Heart right ventricle (tissue), 16 donors: ENCODE results near the gene ACTN1. TPM values are rescaled to one million over a fixed set of nuclear protein-coding genes. Genes with fewer than 3 reads are reported as not detected.

ENCODE experiments used
- ATAC-seq, 8 donors: fragments of 200-7000 bp; cut with Tn5 transposase; one replicate each; pipeline ENCODE4 v1.9.1; 2020; ENCODE audit warnings: mild to moderate bottlenecking in 8 of 8, moderate library complexity in 8 of 8, moderate number of reproducible peaks in 1 of 8
- DNase-seq, 2 donors: peaks; one replicate each; pipeline ENCODE4 v3.0.0-alpha.2; 2020
- H3K27ac ChIP-seq, 10 donors: fragments of 200-600 bp; sonication (generic) in 2 of 10; one replicate each; pipeline versions ENCODE4 v1.5.0 to v1.8.0; 2020 to 2022; ENCODE audit warnings: mild to moderate bottlenecking in 3 of 10
- H3K27me3 ChIP-seq, 7 donors: fragments of 200-600 bp; one replicate each; pipeline ENCODE4 v1.8.0; 2021 to 2022; ENCODE audit warnings: mild to moderate bottlenecking in 2 of 7
- H3K36me3 ChIP-seq, 9 donors: fragments of 200-600 bp; sonication (generic) in 1 of 9; one replicate each; pipeline versions ENCODE4 v1.5.0 to v1.8.0; 2020 to 2022; ENCODE audit warnings: mild to moderate bottlenecking in 2 of 9
- H3K4me1 ChIP-seq, 9 donors: fragments of 200-600 bp; sonication (generic) in 1 of 9; one replicate each; pipeline versions ENCODE4 v1.5.0 to v1.8.0; 2020 to 2022; ENCODE audit warnings: mild to moderate bottlenecking in 4 of 9
- H3K4me3 ChIP-seq, 10 donors: fragments of 200-600 bp; sonication (generic) in 2 of 10; one replicate each; pipeline versions ENCODE4 v1.5.0 to v1.8.0; 2020 to 2022; ENCODE audit warnings: mild to moderate bottlenecking in 7 of 10, moderate library complexity in 2 of 10
- H3K9me3 ChIP-seq, 11 donors: fragments of 200-600 bp in 10 of 11; sonication (generic) in 2 of 11; one replicate each; pipeline versions ENCODE4 v1.5.0 to v1.8.0; 2013 to 2022; ENCODE audit warnings: mild to moderate bottlenecking in 2 of 11, control low read depth in 1 of 11, moderate library complexity in 1 of 11
- WGBS, 2 donors: extraction: QIAGEN DNeasy Blood & Tissue Kit; methylation state at CpG; one replicate each; pipeline ENCODE4 v1.1.7; 2013; ENCODE audit warnings: inconsistent platforms in 1 of 2; 5-methylcytosine and 5-hydroxymethylcytosine counted together
- intact Hi-C, 10 donors: fragments of 100-400 bp; cut with DNase I; formaldehyde crosslinking; loops; one replicate each; pipeline versions ENCODE4 v1.11.1 to v1.14.2; 2022
- polyA plus RNA-seq, 2 donors: library from polyadenylated mRNA; stranded (reverse); fragments of 200-250 nt; gene quantifications; one replicate each; pipeline ENCODE4 v1.2.3, GENCODE V29; 2013
- total RNA-seq, 10 donors: library from RNA; stranded (reverse); fragmentation: NEBNext Ultra II Directional in 3 of 10; extraction: Animal tissue kit (Norgen Biotek cat#: 25700) in 3 of 10; gene quantifications; one replicate each; pipeline versions ENCODE4 v1.2.1 to v1.2.4, GENCODE V29; 2021 to 2023
- TF ChIP-seq, protein P1 (sequence below), 9 donors: fragments of 200-600 bp; sonication (generic) in 2 of 9; IDR thresholded peaks; one replicate each; pipeline versions ENCODE4 v1.5.0 to v1.8.0; 2021 to 2022; ENCODE audit warnings: antibody characterized with exemption in 9 of 9, mild to moderate bottlenecking in 5 of 9, moderate library complexity in 1 of 9
- donor health status: Arrhythmogenic right ventricular cardiomyopathy.
- donor health status: ischemic (EF 13 %, LVEDD 7.1; RV severe dilation, severe dysfunction).
- donor health status: healthy with polysubstance abuse.
- donor health status: DM: no; HTN: yes; CAD: no.
- donor health status: DM: no; HTN: no; CAD: no.
- donor health status: ischemic (EF 25% LVEDD 6.9; RV normal size, moderate dysfunction).
- donor health status: ischemic (EF 25% LVEDD 5.7; RV mildly dilated, moderate dysfunction).
- donor health status: healthy.
- donor health status: DM: yes; HTN: yes; CAD: no.
- donor health status: Ischemic cardiomyopathy.
- donor health status: ischemic (EF 35%, LVEDD 5.7; RV mildly dilated, moderate dysfunction).
- donor health status: nonischemic (EF 11% LVEDD 7.7; RV severe dilation, severe dysfunction).
- donor health status: DM: yes; HTN: yes; CAD: no.
- donor health status: PGD.
- donor health status: ischemic (EF 29% LVEDD 5.4; RV normal size, mild dysfunction).
- donor health status: nonischemic (EF 23%, LVEDD 6.1; RV moderate dilation, normal function).

ACTN1 gene
- total and polyA plus RNA-seq, 12 donors, result 67.2 to 235 (median 104) TPM

GRCh38 chr14:68927956-68928675, 51.0 kb downstream of the ACTN1 start:
- ATAC-seq, result peak in 3 of 8 donors; percentile 1 to 16 (median 8)
- Histone ChIP-seq H3K27me3 (no peaks in the 10 kb centered on the region), H3K4me1 (peaks cover 12 to 89% (median 49%) of the 10 kb centered on the region in 9 donors), H3K27ac (peak overlapping the region in 6 of 10 donors; percentile 43 to 90 (median 68)), H3K4me3 (no peak overlapping the region), H3K36me3 (peaks cover 0 to 43% (median 4%) of the 10 kb centered on the region in 9 donors), H3K9me3 (peaks cover 0 to 9% (median 0%) of the 10 kb centered on the region in 11 donors)
- intact Hi-C loops, result no loop called here
- no peak for DNase-seq
- WGBS, 2 donors, result 50 to 58% methylated on average over 9 of the region's 9 CpGs
- TF ChIP-seq, protein P1, sequence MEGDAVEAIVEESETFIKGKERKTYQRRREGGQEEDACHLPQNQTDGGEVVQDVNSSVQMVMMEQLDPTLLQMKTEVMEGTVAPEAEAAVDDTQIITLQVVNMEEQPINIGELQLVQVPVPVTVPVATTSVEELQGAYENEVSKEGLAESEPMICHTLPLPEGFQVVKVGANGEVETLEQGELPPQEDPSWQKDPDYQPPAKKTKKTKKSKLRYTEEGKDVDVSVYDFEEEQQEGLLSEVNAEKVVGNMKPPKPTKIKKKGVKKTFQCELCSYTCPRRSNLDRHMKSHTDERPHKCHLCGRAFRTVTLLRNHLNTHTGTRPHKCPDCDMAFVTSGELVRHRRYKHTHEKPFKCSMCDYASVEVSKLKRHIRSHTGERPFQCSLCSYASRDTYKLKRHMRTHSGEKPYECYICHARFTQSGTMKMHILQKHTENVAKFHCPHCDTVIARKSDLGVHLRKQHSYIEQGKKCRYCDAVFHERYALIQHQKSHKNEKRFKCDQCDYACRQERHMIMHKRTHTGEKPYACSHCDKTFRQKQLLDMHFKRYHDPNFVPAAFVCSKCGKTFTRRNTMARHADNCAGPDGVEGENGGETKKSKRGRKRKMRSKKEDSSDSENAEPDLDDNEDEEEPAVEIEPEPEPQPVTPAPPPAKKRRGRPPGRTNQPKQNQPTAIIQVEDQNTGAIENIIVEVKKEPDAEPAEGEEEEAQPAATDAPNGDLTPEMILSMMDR (IDR thresholded peaks at IDR 0.05), result no peak

- Histone ChIP-seq H3K36me3 (peaks cover 0 to 52% (median 4%) of the 10 kb centered on the region in 9 donors), H3K4me1 (peaks cover 19 to 89% (median 58%) of the 10 kb centered on the region in 9 donors), H3K9me3 (peaks cover 0 to 9% (median 0%) of the 10 kb centered on the region in 11 donors), H3K27me3 (no peaks in the 10 kb centered on the region), H3K27ac (peak overlapping the region in 3 of 10 donors; percentile 0 to 90 (median 68)), H3K4me3 (no peak overlapping the region)
- intact Hi-C loops, result no loop called here
- TF ChIP-seq, protein P1 (IDR thresholded peaks at IDR 0.05), result no peak
- ATAC-seq (no peak), DNase-seq (no peak)
- WGBS, 2 donors, result 83 to 96% methylated on average over 3 of the region's 3 CpGs
Observed at GRCh38 chr14:68927089-68927488, 52.0 kb downstream of the ACTN1 start.

- H3K9me3 ChIP-seq, result peaks cover 0 to 9% (median 0%) of the 10 kb centered on the region in 11 donors
- WGBS, 2 donors, result 96 to 100% methylated on average over 1 of the region's 1 CpG
- H3K4me3 ChIP-seq, result no peak overlapping the region
- ATAC-seq (no peak), DNase-seq (no peak)
- peaks cover 23 to 89% (median 60%) of the 10 kb centered on the region in 9 donors for H3K4me1 ChIP-seq
- intact Hi-C loops, result no loop called here
- H3K36me3 ChIP-seq, result peaks cover 0 to 54% (median 4%) of the 10 kb centered on the region in 9 donors
- no peaks in the 10 kb centered on the region for H3K27me3 ChIP-seq
- TF ChIP-seq, protein P1 (IDR thresholded peaks at IDR 0.05), result peak in 3 of 9 donors; percentile 11 to 33 (median 28)
- peak overlapping the region in 1 of 10 donors; percentile 90 for H3K27ac ChIP-seq
Observed at GRCh38 chr14:68926236-68926635, 52.9 kb downstream of the ACTN1 start.

DNA sequence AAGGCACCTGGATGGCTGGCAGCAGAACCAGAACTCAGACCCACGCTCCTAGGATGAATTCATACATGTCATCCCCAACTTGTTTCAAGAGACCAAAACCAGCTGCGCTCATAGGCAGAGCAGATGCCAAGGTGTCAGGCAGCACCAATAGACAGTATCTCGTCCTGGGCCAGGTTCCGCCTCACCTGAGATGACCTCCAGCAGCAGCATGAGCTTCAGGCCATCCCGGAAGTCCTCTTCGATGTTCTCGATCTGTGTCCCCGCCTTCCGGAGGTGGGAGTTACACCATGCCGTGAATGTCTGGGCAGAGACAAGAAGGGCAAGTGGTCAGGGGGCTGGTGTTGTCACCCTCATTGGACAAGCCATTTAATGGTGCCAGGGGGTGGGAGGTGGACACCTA, 53.7 kb downstream of the ACTN1 start:
- DNase-seq (no peak), ATAC-seq (no peak)
- Histone ChIP-seq H3K4me3 (no peak overlapping the region), H3K27me3 (no peaks in the 10 kb centered on the region), H3K36me3 (peaks cover 0 to 54% (median 12%) of the 10 kb centered on the region in 9 donors), H3K27ac (peak overlapping the region in 6 of 10 donors; percentile 73 to 90 (median 78)), H3K4me1 (peaks cover 23 to 81% (median 66%) of the 10 kb centered on the region in 9 donors), H3K9me3 (peaks cover 0 to 9% (median 0%) of the 10 kb centered on the region in 11 donors)
- 94% methylated on average over 10 of the region's 10 CpGs for WGBS, 2 donors
- intact Hi-C loops, result no loop called here
- TF ChIP-seq, protein P1 (IDR thresholded peaks at IDR 0.05), result no peak
